GM13976 (cell line): ENCODE measurements around the gene ANK3.

Source experiments
- DNase-seq: peaks from one replicate; pipeline ENCODE4 v3.0.0; 2012; ENCODE audit warnings: low spot score
- CTCF ChIP-seq: IDR thresholded peaks from 2 replicates; pipeline ENCODE4 v1.5.1; 2012; ENCODE audit warnings: borderline replicate concordance, mild to moderate bottlenecking; ENCODE audit not compliant: insufficient read depth; ENCODE audit errors: extremely low read depth, missing control alignments, control extremely low read depth
- in situ Hi-C: fragments of 300-500 bp; cut with MboI; formaldehyde crosslinking; loops from one replicate; pipeline ENCODE4 v1.12.0; 2022; ENCODE audit warnings: low sequenced_read_pairs, mixed read lengths, inconsistent platforms; ENCODE audit not compliant: unreplicated experiment

The ANK3 gene

GRCh38 chr10:60147576-60148265 lies 242.0 kb downstream of the ANK3 start:
- in situ Hi-C loops: no loop called here
- no peak for TF ChIP-seq CTCF
- no peak for DNase-seq

DNA sequence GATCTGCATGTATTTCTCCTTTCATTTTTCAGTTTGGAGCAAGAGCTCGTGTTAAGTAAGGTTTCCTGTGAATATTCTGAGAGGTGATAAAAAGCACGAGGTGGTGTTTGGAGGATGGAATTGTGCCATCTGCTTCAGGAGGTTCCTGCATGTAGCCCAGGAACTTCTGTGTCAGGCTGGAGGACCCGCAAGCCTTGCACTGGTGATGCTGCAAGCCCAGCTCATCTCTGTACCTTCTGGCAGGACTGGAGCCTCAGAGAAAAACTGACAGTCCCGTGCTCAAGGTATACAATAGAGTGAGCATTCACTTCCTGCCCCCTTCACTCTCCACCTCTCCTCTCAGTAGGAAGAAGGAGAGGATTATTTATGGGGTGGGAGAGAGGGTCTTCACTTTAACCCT lies 242.7 kb downstream of the ANK3 start:
- no peak for TF ChIP-seq CTCF
- no peak for DNase-seq
- in situ Hi-C loops: no loop called here

DNA sequence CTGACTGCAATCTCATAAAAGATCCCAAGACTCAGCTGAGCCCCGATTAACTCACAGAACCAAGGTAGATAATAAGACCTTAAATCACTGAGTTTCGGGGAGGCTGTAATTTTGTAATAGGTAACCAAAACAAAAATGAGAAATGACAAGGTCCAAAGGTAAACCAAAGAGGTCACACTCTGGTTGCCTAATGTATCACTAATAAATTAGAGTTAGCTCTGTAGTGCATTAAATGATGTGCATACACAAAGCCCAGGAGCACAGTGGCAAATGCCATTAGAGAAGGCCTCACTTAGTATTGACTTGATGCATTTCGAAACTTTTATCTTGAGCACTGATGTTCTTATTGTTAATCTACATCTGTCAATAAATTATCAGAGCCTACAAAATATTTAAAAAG lies 245.6 kb downstream of the ANK3 start:
- no peak for DNase-seq

GRCh38 chr10:60142736-60143135 lies 246.9 kb downstream of the ANK3 start:
- DNase-seq: no peak
- TF ChIP-seq CTCF: no peak
- in situ Hi-C loops: no loop called here

More for the DNA sequence above, 245.6 kb downstream of the ANK3 start:
- TF ChIP-seq CTCF: no peak
- in situ Hi-C loops: no loop called here

DNA sequence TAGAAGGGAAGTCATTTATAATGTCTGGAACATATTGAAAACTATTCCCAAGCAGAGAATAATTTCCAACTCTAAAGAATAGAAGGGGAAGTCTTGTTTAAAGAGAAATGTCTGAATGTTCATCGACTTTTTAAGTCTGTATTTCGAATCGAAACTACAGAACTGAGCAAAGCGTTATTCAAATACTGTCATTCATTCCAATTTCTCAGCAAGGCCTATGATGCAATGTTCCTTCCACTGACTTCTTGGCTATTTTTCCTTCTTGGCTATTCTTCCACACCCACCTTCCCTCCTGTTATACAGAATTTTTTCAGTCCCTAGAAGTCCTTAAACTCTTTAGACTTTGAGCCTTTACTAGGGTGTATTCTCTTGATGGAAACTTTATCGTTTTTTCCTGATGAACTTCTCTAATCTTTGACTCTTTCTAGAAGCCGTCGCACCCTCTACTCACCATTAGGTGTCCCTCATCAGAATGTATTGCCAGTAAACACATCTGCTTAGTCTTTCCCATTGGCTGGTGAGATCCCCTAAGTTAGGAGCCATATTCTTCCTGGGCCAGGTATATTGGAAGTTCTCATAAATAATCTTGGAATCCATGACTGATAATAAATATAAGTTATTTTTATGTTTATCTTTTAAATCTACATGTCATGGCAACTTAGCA lies 247.6 kb downstream of the ANK3 start:
- no peak for DNase-seq
- TF ChIP-seq CTCF: no peak
- in situ Hi-C loops: no loop called here

- in situ Hi-C loops: no loop called here
- DNase-seq: no peak
- TF ChIP-seq CTCF: no peak
Observed at GRCh38 chr10:60140651-60141632, 248.7 kb downstream of the ANK3 start.
